Calu3 (cell line): ENCODE measurements around the gene LMBRD2. TPM values are rescaled to one million over a fixed set of nuclear protein-coding genes. Genes with fewer than 3 reads are reported as not detected.

Source experiments
- BruUV-seq: library from RNA; stranded (reverse); fragments of 400-500 nt; replicated peaks from 2 replicates; lab custom pipeline; 2021; lab: Mats Ljungman, UMichigan
- CTCF ChIA-PET: fragments of 300-600 bp; sonication (Branson Sonifier 250); formaldehyde crosslinking; loops from one replicate; lab custom pipeline; 2022; ENCODE audit warnings: antibody characterized with exemption; lab: Charles Lee
- DNase-seq: peaks from one replicate; pipeline ENCODE4 v3.0.0; 2022
- H3K27ac Mint-ChIP-seq: one replicate; pipeline ENCODE4 v1.8.0; 2022; ENCODE audit warnings: mixed read lengths; ENCODE audit not compliant: unreplicated experiment
- H3K27me3 Mint-ChIP-seq: one replicate; pipeline ENCODE4 v1.8.0; 2022; ENCODE audit warnings: mixed read lengths; ENCODE audit not compliant: unreplicated experiment
- H3K36me3 Mint-ChIP-seq: one replicate; pipeline ENCODE4 v1.8.0; 2022; ENCODE audit warnings: mild to moderate bottlenecking, moderate library complexity, mixed read lengths; ENCODE audit not compliant: insufficient read depth, unreplicated experiment
- H3K4me1 Mint-ChIP-seq: one replicate; pipeline ENCODE4 v1.8.0; 2022; ENCODE audit warnings: mild to moderate bottlenecking, low read depth, mixed read lengths; ENCODE audit not compliant: unreplicated experiment
- H3K4me3 Mint-ChIP-seq: one replicate; pipeline ENCODE4 v1.8.0; 2022; ENCODE audit warnings: mild to moderate bottlenecking, low read depth, moderate library complexity, mixed read lengths; ENCODE audit not compliant: unreplicated experiment
- H3K9me3 Mint-ChIP-seq: one replicate; pipeline ENCODE4 v1.8.0; 2022; ENCODE audit warnings: low read depth, mixed read lengths; ENCODE audit not compliant: unreplicated experiment
- intact Hi-C: fragments of 100-400 bp; cut with micrococcal nuclease; formaldehyde crosslinking; loops from one replicate; pipeline ENCODE4 v1.10.0; 2022; ENCODE audit not compliant: unreplicated experiment
- total RNA-seq: library from RNA; stranded (reverse); gene quantifications from 2 replicates; pipeline ENCODE4 v1.2.3, GENCODE V29; 2022
- TF ChIP-seq, protein P1 (sequence below): fragments of 200-600 bp; IDR thresholded peaks from one replicate; pipeline ENCODE4 v1.8.0; 2022; ENCODE audit warnings: antibody characterized with exemption; ENCODE audit not compliant: unreplicated experiment

Gene LMBRD2
- total RNA-seq, 1 experiment from 2014 or later = 12.1 TPM

DNA sequence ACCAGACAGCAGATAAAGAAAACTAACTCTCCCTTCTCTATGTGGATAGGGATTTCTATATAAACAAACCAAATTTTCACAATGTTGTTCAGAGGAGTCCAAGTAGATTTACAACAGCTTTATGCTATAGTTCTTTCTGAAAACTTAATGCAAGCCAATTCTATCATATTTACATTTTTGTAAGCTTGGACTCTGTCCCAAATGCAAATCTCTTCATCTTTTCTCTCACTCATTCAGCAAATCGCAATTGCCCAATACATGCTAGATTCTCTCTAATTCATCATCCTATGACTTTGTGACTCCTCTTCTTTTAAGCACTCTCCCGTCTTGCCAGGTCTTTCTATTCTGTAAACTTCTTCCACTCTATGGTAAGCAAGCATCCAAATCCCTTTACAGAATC is 45.9 kb downstream of the LMBRD2 start:
- Mint-ChIP-seq H3K36me3 (no peaks in the 10 kb centered on the region), H3K27ac (no peak overlapping the region), H3K4me3 (no peak overlapping the region), H3K4me1 (no peaks in the 10 kb centered on the region), H3K27me3 (no peaks in the 10 kb centered on the region), H3K9me3 (no peaks in the 10 kb centered on the region)
- CTCF ChIA-PET = no interaction called here
- intact Hi-C loops = no loop called here
- no TSS peak for BruUV-seq
- TF ChIP-seq, protein P1, sequence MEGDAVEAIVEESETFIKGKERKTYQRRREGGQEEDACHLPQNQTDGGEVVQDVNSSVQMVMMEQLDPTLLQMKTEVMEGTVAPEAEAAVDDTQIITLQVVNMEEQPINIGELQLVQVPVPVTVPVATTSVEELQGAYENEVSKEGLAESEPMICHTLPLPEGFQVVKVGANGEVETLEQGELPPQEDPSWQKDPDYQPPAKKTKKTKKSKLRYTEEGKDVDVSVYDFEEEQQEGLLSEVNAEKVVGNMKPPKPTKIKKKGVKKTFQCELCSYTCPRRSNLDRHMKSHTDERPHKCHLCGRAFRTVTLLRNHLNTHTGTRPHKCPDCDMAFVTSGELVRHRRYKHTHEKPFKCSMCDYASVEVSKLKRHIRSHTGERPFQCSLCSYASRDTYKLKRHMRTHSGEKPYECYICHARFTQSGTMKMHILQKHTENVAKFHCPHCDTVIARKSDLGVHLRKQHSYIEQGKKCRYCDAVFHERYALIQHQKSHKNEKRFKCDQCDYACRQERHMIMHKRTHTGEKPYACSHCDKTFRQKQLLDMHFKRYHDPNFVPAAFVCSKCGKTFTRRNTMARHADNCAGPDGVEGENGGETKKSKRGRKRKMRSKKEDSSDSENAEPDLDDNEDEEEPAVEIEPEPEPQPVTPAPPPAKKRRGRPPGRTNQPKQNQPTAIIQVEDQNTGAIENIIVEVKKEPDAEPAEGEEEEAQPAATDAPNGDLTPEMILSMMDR = no peak
- DNase-seq = no peak

DNA sequence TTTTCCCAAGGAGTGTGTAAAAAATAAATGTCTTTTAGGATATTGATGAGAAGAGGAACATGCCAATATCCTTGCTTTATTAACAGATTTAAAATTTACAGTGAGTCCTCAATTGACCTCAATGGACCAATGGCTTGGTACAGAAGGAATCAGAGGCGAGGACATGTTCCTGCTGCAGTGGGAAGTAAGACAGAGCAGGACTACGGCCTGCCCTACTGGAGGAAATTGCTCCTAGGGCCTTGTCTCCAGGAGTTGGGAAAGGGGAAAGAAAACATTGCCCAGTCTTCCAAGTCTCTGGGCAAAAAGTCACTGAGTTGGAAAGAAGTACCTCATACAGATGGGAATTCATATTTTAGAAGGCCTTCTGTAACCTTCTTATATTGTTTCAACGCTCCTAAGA is 51.9 kb downstream of the LMBRD2 start:
- intact Hi-C loops = no loop called here
- DNase-seq = no peak
- H3K4me3 Mint-ChIP-seq = no peak overlapping the region
- H3K36me3 Mint-ChIP-seq = no peaks in the 10 kb centered on the region
- no peaks in the 10 kb centered on the region for H3K27me3 Mint-ChIP-seq
- H3K4me1 Mint-ChIP-seq = no peaks in the 10 kb centered on the region
- no TSS peak for BruUV-seq
- CTCF ChIA-PET = no interaction called here
- no peaks in the 10 kb centered on the region for H3K9me3 Mint-ChIP-seq
- H3K27ac Mint-ChIP-seq = no peak overlapping the region
- TF ChIP-seq, protein P1 = no peak

DNA sequence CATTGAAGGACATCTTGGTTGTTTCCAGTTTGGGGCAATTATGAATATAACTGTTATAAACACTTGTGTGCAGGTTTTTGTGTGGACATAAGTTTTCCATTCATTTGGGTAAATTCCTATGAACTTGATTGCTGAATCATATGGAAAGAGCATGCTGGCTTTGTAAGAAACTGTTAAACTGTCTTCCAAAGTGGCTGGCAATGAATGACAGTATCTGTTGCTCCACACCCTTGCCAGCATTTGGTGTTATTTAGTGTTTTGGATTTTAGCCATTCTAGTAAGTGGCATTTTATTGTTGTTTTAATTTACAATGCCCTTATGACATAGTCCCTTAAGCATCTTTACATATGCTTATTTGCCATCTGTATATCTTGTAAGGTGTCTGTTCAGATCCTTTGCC is 55.2 kb downstream of the LMBRD2 start:
- Mint-ChIP-seq H3K27ac (no peak overlapping the region), H3K27me3 (no peaks in the 10 kb centered on the region), H3K9me3 (no peaks in the 10 kb centered on the region), H3K4me3 (no peak overlapping the region), H3K4me1 (no peaks in the 10 kb centered on the region), H3K36me3 (no peaks in the 10 kb centered on the region)
- DNase-seq = no peak
- TF ChIP-seq, protein P1 = no peak
- intact Hi-C loops = no loop called here
- CTCF ChIA-PET = no interaction called here
- no TSS peak for BruUV-seq

DNA sequence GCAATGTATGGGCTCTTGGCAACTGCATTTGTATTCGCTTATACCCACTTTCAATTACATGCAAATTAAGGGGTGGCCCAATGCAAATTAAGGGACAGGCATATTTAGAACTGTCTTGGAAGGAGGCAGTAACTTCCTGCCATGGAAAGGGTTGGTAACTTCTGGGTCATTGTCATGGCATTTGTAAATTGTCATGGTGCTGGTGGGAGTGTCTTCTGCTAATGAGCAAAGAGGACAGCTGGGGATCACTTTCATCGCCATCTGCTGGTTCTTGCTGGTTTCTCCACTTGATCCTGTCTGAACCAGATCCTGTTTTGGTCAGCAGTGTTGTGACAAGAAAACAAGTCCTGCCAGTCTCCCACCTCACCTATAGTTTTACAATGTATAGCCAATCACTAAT is 61.7 kb downstream of the LMBRD2 start:
- Mint-ChIP-seq H3K9me3 (no peaks in the 10 kb centered on the region), H3K36me3 (no peaks in the 10 kb centered on the region), H3K27me3 (peaks cover 22% of the 10 kb centered on the region), H3K4me3 (no peak overlapping the region), H3K4me1 (no peaks in the 10 kb centered on the region), H3K27ac (no peak overlapping the region)
- DNase-seq = no peak
- CTCF ChIA-PET = interaction anchor here (1.0 to 2.1 kb wide), 2 partner anchors 11 to 14 kb away, joined by 3 to 11 read pairs; no protein-coding TSS in a partner anchor
- BruUV-seq = no TSS peak
- intact Hi-C loops = no loop called here
- TF ChIP-seq, protein P1 = no peak
